Activated CD8-positive, alpha-beta memory T cell treated with anti-CD3 and anti-CD28 coated beads for 4 hours (primary cell): ENCODE measurements around the gene PIAS3.
"Not testable (repeated sequence)": the region's sequence is repeated elsewhere in the genome, so short reads cannot be mapped to it uniquely, and the experiment has no call there.

Experiments
- DNase-seq, 2 donors: peaks; one replicate each; pipeline ENCODE4 v3.0.0-alpha.2; 2020; ENCODE audit warnings: low read depth in 2 of 2

PIAS3 gene

DNA sequence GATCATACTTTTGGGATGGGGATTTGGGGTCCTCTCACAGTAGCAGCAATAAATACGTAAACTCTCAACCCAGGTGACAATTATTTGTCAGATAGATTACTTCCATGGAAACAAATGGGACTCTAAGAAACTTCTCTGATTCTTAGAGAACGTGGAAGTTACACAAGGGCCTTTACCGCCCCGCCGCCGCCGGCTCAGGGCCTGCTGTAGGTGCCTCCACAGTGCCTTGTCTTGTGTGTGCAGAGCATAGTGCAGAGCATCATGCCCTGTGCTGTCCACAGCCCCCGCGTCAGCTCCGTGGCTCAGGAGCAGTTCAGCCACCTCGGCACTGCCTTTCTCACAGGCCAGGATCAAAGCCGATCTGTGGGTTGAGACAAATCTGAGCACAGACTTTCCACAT, 15.8 kb upstream of the PIAS3 start:
- DNase-seq, result no peak

- no peak for DNase-seq
Observed at GRCh38 chr1:145871994-145872924, 13.4 kb upstream of the PIAS3 start.

- no peak for DNase-seq
Observed at GRCh38 chr1:145868232-145868631, 9.4 kb upstream of the PIAS3 start.

- no peak for DNase-seq
Observed at GRCh38 chr1:145863282-145864018, 4.6 kb upstream of the PIAS3 start.

DNA sequence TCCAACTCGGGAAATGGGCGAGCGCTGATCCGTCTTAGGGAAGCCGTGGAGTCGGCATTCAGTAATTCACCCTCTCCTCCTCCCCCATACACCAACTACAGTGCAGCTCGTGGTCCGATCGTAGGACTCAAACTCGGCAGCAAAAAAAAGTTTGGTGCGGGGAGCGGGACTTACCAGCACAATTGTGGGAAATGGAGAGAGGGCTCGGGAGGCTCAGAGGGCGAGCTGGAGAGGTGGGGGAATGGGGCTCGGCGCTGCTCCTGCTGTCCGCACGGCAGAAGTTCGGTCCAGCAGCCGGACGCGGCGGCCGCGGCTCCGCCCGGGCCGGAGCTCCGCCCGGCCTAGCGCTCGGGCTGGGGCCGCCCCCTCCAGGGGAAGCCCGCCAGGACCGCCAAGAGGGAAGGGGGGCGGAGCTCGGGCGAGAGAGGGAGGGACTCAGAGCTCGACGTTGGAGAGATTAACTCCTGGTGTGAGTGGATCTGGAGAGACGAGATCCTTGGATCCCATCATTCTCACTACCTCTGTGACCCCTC, 676 bp upstream of the PIAS3 start:
- peak; percentile 55 to 60 for DNase-seq

DNA sequence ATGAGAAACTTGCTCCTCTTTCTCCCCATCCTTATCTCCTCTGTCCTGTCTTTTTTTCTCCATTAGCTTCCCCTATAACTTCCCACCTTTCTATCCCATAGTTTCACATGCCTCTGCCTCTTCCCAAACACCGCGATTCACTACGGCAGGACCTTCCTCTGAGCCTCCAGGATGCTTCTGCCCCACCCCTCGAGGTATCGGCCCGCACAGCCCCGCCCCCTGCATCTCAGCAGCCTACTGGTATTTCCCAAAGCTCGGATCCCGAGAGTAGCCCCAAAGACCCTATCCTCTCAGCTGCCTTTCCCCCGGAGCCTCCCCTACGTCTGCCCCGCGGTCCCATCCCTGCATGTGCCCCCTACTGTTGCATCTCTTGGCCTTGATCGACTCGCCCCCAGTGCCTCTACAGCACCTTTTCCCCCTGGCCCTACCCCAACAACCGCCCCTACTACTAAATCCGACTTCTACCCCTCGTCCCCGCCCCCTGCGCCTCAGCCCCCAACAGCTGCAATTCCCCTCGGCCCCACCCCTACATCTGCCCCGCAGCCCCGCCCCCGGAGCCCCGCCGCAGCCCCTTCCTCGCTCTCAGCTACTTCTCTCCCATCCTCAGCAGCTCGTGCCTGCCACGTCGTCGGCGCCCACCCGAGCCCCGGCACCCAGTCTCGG, 512 bp downstream of the PIAS3 start:
- peak in 1 of 2 donors; percentile 34 for DNase-seq

- no peak for DNase-seq
Observed at GRCh38 chr1:145857170-145857569, 1.7 kb downstream of the PIAS3 start.

DNA sequence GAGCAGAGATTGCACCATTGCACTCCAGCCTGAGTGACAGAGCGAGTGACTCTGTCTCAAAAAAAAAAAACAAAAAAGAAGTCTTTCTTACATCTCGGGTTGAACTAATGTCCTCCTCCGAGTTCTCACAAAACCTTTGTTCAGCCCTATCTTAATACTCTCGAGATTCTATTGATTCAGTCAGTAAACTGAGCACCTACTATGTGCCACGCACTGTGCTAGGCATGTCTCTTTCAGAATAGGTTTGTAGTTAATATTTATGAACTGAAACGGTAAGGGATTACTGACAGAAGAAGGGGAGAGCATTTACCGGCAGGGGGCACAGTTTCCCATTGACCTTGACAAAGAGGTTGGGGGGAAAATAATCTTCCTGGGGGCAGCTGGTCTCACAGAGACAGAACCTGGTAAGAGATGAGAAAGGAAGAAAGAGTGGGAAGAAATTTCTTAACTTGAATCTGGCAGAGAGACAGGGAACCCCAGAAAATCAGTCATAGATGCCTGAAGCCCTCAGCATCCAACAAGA, 3.4 kb downstream of the PIAS3 start:
- no peak for DNase-seq

GRCh38 chr1:145849356-145850160, 9.3 kb downstream of the PIAS3 start:
- no peak for DNase-seq

DNA sequence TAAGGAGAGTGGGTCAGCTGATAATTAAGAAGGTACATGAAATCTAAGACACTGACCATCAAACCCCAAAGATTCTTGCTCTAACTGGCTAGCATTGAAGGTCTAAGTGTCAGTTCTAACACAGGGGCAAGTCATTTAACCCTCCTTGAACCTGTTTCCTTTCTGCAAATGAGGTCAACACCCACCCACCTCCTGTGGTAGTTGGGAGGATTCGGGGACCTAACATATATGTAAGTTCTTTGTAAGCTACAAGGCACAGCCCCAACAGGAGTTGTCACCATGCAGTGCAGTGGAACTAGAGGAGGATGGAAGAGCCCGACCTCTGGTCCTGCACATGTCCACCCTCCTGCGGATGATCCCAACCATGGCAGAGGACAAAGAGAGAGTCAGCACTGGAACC, 11.1 kb downstream of the PIAS3 start:
- DNase-seq, result no peak

GRCh38 chr1:145846201-145846612, 12.7 kb downstream of the PIAS3 start:
- DNase-seq, result no peak

GRCh38 chr1:145845514-145846161, 13.2 kb downstream of the PIAS3 start, which contains the start of gene NUDT17:
Gene NUDT17 (plus strand): TSS chr1:145845630. CDS start chr1:145845641, 11 bp downstream.
- peak; percentile 54 for DNase-seq

- no peak for DNase-seq
Observed at GRCh38 chr1:145845144-145845513, 13.8 kb downstream of the PIAS3 start.

DNA sequence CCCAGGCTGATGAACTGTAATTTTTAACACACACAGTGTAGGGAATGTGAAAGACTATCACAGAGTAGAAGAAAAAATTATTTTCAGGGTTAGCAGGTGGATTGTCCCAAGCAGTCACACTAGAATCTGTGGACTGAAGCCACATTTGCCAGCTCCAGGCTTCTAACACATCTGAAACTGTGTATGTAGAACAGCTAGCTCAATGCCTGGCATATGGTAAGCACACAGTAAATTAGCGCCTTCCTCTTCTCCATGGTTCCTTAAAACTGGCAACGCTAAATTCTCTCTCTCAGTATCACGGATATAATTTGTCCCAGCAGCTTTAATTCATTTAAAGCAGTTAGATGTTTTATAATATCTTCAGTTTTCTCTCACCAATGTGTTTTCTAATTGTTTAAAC, 15.8 kb downstream of the PIAS3 start:
- DNase-seq, result no peak

DNA sequence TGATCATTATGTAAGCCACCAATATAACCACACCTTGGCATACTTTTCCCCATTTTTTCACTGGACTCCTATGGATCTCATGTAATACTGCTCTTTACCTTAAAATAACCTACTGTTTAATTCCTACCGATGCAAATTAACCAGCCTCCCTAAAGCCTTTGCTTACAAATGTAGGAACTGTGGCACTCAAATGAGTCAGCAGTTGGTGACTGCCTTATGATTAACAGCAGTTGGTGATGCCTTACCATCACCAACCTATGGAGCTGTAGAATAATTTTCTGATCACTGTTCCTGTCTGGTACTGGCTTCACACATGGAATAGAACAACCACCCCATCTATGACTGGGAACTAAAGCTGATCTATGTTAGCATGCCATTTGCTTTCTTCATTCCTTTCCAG, 21.2 kb downstream of the PIAS3 start:
- no peak for DNase-seq

- not testable (repeated sequence) for DNase-seq
Observed at GRCh38 chr1:145830810-145831209, 28.1 kb downstream of the PIAS3 start.

DNA sequence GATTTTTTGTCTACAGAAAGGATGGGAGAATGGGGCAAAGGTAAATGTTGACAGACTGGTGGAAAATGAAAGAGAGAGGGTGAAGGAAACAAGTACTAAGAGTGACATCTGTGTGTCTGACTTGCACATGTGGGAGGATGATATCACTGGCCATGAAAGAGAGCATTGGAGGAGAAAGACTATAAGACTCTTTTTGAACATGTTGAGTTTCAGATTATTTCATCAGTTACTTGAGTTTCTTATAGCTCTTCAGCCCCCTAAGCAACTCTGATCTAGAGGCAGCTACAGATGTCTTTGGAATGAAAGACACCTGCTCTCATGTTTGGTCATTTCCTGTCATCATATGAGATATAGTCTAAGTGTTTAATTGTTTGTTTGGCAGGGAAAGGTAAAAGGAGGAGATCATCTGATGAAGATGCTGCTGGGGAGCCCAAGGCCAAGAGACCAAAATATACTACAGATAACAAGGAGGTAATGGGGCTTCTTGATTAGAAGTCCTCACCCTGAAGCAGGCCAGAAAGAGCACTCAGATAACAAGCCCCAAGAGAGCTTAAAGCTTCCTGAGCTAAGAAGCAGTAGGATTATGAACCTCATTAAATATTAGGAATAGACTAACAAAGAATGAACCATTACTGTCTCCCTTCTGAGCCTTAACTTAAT, 30.4 kb downstream of the PIAS3 start:
- DNase-seq, result no peak

GRCh38 chr1:145827966-145828365, 30.9 kb downstream of the PIAS3 start:
- DNase-seq, result no peak

DNA sequence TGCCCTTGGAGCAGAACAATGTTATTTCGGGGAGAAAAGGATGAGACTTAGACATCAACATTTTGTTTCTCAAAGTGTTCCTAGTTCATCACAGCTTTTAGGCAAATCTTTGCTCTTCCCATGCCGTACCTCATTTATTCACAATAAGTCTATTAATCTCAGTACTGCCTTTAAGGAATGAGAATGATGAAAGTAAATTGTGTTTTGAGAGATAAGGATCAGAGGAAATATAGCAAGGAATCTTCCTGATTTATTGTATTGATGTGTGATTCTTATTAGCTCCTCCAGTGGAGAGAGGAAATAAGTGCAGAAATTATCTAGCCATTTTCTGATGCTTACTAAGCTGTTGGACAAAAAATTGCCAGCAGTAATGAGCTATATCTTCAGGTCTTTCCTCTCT, 32.9 kb downstream of the PIAS3 start:
- DNase-seq, result no peak

DNA sequence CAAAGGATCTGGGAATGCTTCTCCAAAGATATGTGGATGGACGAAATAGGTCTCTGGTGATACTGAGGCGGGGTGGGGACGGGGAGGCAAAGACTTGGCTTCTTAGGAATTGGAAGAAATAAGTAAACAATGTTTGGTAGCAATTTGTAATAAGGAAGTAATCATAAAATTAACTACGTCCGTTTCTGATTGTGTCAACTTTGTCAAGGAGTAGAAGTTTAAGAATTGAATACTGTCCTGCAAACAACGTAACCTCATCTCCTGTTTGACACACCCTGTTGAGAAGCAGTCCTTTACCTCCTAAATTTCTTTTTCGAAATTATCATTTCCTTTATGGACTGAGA, 34.4 kb downstream of the PIAS3 start:
- no peak for DNase-seq
